ENCODE results near the gene ADGRF5.

- TF ChIP-seq RELA (IDR thresholded peaks at IDR 0.05; ENCODE audit: borderline replicate concordance, partially characterized antibody) (no peak), CTCF (IDR thresholded peaks at IDR 0.05 in 2 of 3, conservative IDR thresholded peaks at IDR 0.05 in 1 of 3; ENCODE audit: control insufficient read depth in 2 of 3, extremely low read depth in 1 of 3, insufficient read depth in 1 of 3, low read depth in 3 of 3, low read length in 3 of 3) (no peak), JUND (IDR thresholded peaks at IDR 0.05; ENCODE audit: low read depth, low read length) (no peak), ATF3 (IDR thresholded peaks at IDR 0.05; ENCODE audit: borderline replicate concordance, extremely low read depth, low read depth, low read length) (no peak), ZNF592 (IDR thresholded peaks at IDR 0.05) (no peak)
Measured at GRCh38 chr6:46963626-46964025, 41.9 kb upstream of the ADGRF5 start.

Data from GM12878 (cell line).